Keratinocyte (primary cell): ENCODE measurements around the gene STX16. TPM values are rescaled to one million over a fixed set of nuclear protein-coding genes. Genes with fewer than 3 reads are reported as not detected.

ENCODE experiments used
- DNase-seq: peaks from one replicate; pipeline ENCODE4 v3.0.0-alpha.2; 2011; ENCODE audit warnings: low read depth, missing footprints, low spot score
- FAIRE-seq: peaks from 2 replicates; lab custom pipeline; 2011; peaks lifted over from hg19 to GRCh38; lab: Jason Lieb, UNC
- H2AFZ ChIP-seq: 2 replicates; pipeline ENCODE4 v1.6.0; 2012; ENCODE audit warnings: low read length, control low read depth, inconsistent platforms; ENCODE audit not compliant: control insufficient read depth
- H3K27ac ChIP-seq: 2 replicates; pipeline ENCODE4 v1.5.1; 2011; ENCODE audit warnings: low read length; ENCODE audit not compliant: control insufficient read depth, insufficient read depth
- H3K27me3 ChIP-seq: 3 replicates; pipeline ENCODE4 v1.6.0; 2011; ENCODE audit warnings: low read length; ENCODE audit not compliant: control insufficient read depth, insufficient read depth; ENCODE audit errors: extremely low read depth
- H3K36me3 ChIP-seq, 2 experiments: 2 replicates in 1 of 2; 3 replicates in 1 of 2; pipeline ENCODE4 v1.5.1; 2011; ENCODE audit warnings: low read length in 2 of 2, mild to moderate bottlenecking in 1 of 2; ENCODE audit not compliant: control insufficient read depth in 2 of 2, insufficient read depth in 2 of 2; ENCODE audit errors: extremely low read depth in 1 of 2
- H3K4me1 ChIP-seq: 3 replicates; pipeline ENCODE4 v1.5.1; 2011; ENCODE audit warnings: low read length; ENCODE audit not compliant: control insufficient read depth, insufficient read depth; ENCODE audit errors: extremely low read depth
- H3K4me2 ChIP-seq: 3 replicates; pipeline ENCODE4 v1.6.0; 2011; ENCODE audit warnings: low read depth, low read length; ENCODE audit not compliant: control insufficient read depth, insufficient read depth; ENCODE audit errors: extremely low read depth
- H3K4me3 ChIP-seq, 3 experiments: fragments of 200-600 bp in 1 of 3; sonication (generic) in 1 of 3; 2 replicates in 2 of 3; 3 replicates in 1 of 3; pipeline ENCODE4 v1.5.1; 2011 to 2016; ENCODE audit warnings: low read length in 3 of 3, mild to moderate bottlenecking in 3 of 3, control low read depth in 2 of 3, inconsistent platforms in 1 of 3, low read depth in 1 of 3, mixed read lengths in 1 of 3, mixed run types in 1 of 3, moderate library complexity in 1 of 3; ENCODE audit not compliant: control insufficient read depth in 2 of 3, insufficient read depth in 2 of 3; ENCODE audit errors: extremely low read depth in 1 of 3
- H3K79me2 ChIP-seq: 2 replicates; pipeline ENCODE4 v1.6.0; 2012; ENCODE audit warnings: low read length; ENCODE audit not compliant: control insufficient read depth, insufficient read depth
- H3K9ac ChIP-seq: 3 replicates; pipeline ENCODE4 v1.6.0; 2011; ENCODE audit warnings: low read length; ENCODE audit not compliant: control insufficient read depth, insufficient read depth; ENCODE audit errors: extremely low read depth
- H3K9me1 ChIP-seq: 3 replicates; pipeline ENCODE4 v1.6.0; 2011; ENCODE audit warnings: low read length; ENCODE audit not compliant: control insufficient read depth, insufficient read depth; ENCODE audit errors: extremely low read depth
- H3K9me3 ChIP-seq: 2 replicates; pipeline ENCODE4 v1.5.1; 2012; ENCODE audit warnings: low read depth, low read length; ENCODE audit not compliant: control insufficient read depth
- H4K20me1 ChIP-seq: 3 replicates; pipeline ENCODE4 v1.6.0; 2011; ENCODE audit warnings: low read length; ENCODE audit not compliant: control insufficient read depth, insufficient read depth; ENCODE audit errors: extremely low read depth
- EZH2 ChIP-seq: IDR thresholded peaks from one replicate; pipeline ENCODE4 v1.6.1; 2012; ENCODE audit warnings: inconsistent platforms, mild to moderate bottlenecking, low read length, moderate library complexity
- dilution Hi-C: fragments of 300-500 bp; cut with MboI; formaldehyde crosslinking; loops from one replicate; pipeline ENCODE4 v1.7.0; 2020; ENCODE audit warnings: low sequenced_read_pairs; ENCODE audit not compliant: extremely low pct_ligation_motif_present
- polyA plus RNA-seq, 5 experiments: library from polyadenylated mRNA; depleted of rRNA in 3 of 5; stranded (reverse) in 3 of 5; stranded (forward) in 1 of 5; unstranded in 1 of 5; fragments of >200 nt; gene quantifications; 1 replicate in 1 of 5; 2 replicates in 3 of 5; 3 replicates in 1 of 5; pipeline versions ENCODE4 v1.2.1 to v1.2.3, GENCODE V29; 2011 to 2012; ENCODE audit warnings: missing spikeins in 2 of 5, low read depth in 1 of 5, low replicate concordance in 1 of 5
- TF ChIP-seq, protein P1 (sequence below), 3 experiments: IDR thresholded peaks in 1 of 3; conservative IDR thresholded peaks in 1 of 3; optimal IDR thresholded peaks in 1 of 3; 2 replicates in 2 of 3; 3 replicates in 1 of 3; pipeline versions ENCODE3 to v1.5.1; 2011; ENCODE audit warnings: low read length in 3 of 3, mild to moderate bottlenecking in 3 of 3, moderate library complexity in 2 of 3, control low read depth in 1 of 3, inconsistent platforms in 1 of 3; ENCODE audit not compliant: insufficient read depth in 2 of 3; ENCODE audit errors: extremely low read depth in 1 of 3

STX16 gene
- polyA plus RNA-seq, 1 donor (not counting 4 experiments of a cell fraction or from before 2014, with no cell fraction given): 69.7 TPM

DNA sequence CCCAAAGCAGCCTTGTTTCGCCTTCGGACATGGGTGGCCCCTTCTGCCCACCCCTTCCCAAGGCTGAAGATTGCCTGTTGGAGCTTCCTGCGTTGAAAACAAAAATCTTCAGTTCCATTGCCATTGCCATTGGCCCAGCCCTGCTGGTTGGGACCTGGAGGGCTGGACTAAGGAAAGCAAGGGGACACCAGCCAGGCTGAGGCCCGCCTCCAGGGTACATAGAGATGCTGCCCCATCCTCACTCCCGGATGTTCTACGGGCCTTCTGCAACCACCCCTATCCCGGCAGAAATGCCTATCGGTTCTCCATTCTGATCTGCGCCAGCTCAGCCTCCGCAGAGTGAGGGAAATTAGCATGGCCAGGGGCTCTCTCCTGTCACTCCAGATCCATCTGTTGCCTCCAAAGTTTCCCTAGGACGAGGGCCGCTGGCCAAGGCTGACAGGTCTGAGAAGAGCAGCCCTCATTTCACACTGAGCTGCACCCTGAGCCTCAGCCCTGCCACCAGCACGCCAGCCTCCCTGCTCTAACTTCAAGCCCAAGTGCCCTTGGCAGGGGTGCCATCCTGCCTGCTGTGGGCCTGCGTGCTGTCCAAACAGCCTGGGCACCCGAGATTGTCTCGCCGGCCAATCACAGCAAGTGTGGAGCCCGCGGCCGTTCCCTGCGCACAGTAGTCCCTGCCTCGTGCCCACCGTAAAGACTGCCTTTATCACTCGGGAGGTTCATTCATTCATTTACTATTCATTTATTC, 13.4 kb upstream of the STX16 start:
- Histone ChIP-seq H3K79me2 (no peaks in the 10 kb centered on the region), H2AFZ (no peak overlapping the region), H3K4me2 (no peak overlapping the region), H3K9me1 (no peaks in the 10 kb centered on the region), H3K9me3 (no peaks in the 10 kb centered on the region), H3K4me1 (peaks cover 5% of the 10 kb centered on the region), H3K27me3 (peaks cover 28% of the 10 kb centered on the region), H3K4me3 (no peak overlapping the region), H4K20me1 (no peaks in the 10 kb centered on the region), H3K27ac (no peak overlapping the region), H3K36me3 (no peaks in the 10 kb centered on the region), H3K9ac (no peak overlapping the region)
- no peak for DNase-seq
- no peak for FAIRE-seq
- dilution Hi-C loops: no loop called here
- TF ChIP-seq EZH2: no peak
- TF ChIP-seq, protein P1, sequence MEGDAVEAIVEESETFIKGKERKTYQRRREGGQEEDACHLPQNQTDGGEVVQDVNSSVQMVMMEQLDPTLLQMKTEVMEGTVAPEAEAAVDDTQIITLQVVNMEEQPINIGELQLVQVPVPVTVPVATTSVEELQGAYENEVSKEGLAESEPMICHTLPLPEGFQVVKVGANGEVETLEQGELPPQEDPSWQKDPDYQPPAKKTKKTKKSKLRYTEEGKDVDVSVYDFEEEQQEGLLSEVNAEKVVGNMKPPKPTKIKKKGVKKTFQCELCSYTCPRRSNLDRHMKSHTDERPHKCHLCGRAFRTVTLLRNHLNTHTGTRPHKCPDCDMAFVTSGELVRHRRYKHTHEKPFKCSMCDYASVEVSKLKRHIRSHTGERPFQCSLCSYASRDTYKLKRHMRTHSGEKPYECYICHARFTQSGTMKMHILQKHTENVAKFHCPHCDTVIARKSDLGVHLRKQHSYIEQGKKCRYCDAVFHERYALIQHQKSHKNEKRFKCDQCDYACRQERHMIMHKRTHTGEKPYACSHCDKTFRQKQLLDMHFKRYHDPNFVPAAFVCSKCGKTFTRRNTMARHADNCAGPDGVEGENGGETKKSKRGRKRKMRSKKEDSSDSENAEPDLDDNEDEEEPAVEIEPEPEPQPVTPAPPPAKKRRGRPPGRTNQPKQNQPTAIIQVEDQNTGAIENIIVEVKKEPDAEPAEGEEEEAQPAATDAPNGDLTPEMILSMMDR (optimal IDR thresholded peaks at IDR 0.05 in 1 of 3, IDR thresholded peaks at IDR 0.05 in 1 of 3, conservative IDR thresholded peaks at IDR 0.05 in 1 of 3; ENCODE audit: extremely low read depth in 1 of 3, insufficient read depth in 2 of 3, low read length in 3 of 3): no peak

- Histone ChIP-seq H4K20me1 (no peaks in the 10 kb centered on the region), H3K9me3 (no peaks in the 10 kb centered on the region), H3K79me2 (no peaks in the 10 kb centered on the region), H3K9ac (no peak overlapping the region), H3K9me1 (no peaks in the 10 kb centered on the region), H3K4me2 (no peak overlapping the region), H3K4me3 (no peak overlapping the region), H3K36me3 (no peaks in the 10 kb centered on the region), H3K27ac (no peak overlapping the region), H3K27me3 (peaks cover 28% of the 10 kb centered on the region), H3K4me1 (peaks cover 5% of the 10 kb centered on the region), H2AFZ (no peak overlapping the region)
- TF ChIP-seq EZH2: no peak
- TF ChIP-seq, protein P1 (optimal IDR thresholded peaks at IDR 0.05 in 1 of 3, IDR thresholded peaks at IDR 0.05 in 1 of 3, conservative IDR thresholded peaks at IDR 0.05 in 1 of 3; ENCODE audit: extremely low read depth in 1 of 3, insufficient read depth in 2 of 3, low read length in 3 of 3): no peak
- DNase-seq (no peak), FAIRE-seq (no peak)
- dilution Hi-C loops: no loop called here
Observed at GRCh38 chr20:58638467-58639181, 12.5 kb upstream of the STX16 start.
